K562 (cell line): ENCODE results near the gene ZNF92. TPM values are rescaled to one million over a fixed set of nuclear protein-coding genes. Genes with fewer than 3 reads are reported as not detected.

Experiments used
- ATAC-seq: fragments of 200-7000 bp; cut with Tn5 transposase; 3 replicates; pipeline ENCODE4 v1.9.1; 2020; ENCODE audit warnings: moderate library complexity
- BruUV-seq: library from RNA; stranded (reverse); fragments of 400-500 nt; replicated peaks from 2 replicates; lab custom pipeline; 2021; lab: Mats Ljungman, UMichigan
- CTCF ChIA-PET: fragments of 300-600 bp; formaldehyde crosslinking; extraction: SDS; loops from one replicate; lab custom pipeline; 2021; ENCODE audit warnings: low intra/inter-chr PET ratio; lab: Yijun Ruan, JAX
- POLR2A ChIA-PET: fragments of 300-600, 350-650 bp; sonication (Branson Sonifier 250); formaldehyde crosslinking; extraction: SDS; loops from one replicate; lab custom pipeline; 2021; ENCODE audit warnings: antibody characterized with exemption, inconsistent platforms; lab: Yijun Ruan, JAX
- DNase-seq, 4 experiments: peaks; one replicate each; pipeline versions ENCODE4 v3.0.0 to v3.0.0-alpha.2; 2011 to 2018; ENCODE audit warnings: low spot score in 3 of 4, mixed read lengths in 3 of 4; ENCODE audit errors: extremely low read depth in 1 of 4
- FAIRE-seq: peaks from 2 replicates; lab custom pipeline; 2011; peaks lifted over from hg19 to GRCh38; lab: Jason Lieb, UNC
- H2AFZ ChIP-seq: 2 replicates; pipeline ENCODE4 v1.6.0; 2011; ENCODE audit warnings: low read depth, low read length, control low read depth, inconsistent platforms
- H3K27ac ChIP-seq: fragments of 200-600 bp; 3 replicates; pipeline ENCODE4 v1.8.0; 2011; ENCODE audit warnings: low read depth, mild to moderate bottlenecking, control low read depth, inconsistent platforms, low read length, moderate library complexity, mixed read lengths; ENCODE audit errors: extremely low read depth
- H3K27me3 ChIP-seq, 2 experiments: fragments of 300-600 bp in 1 of 2; 2 replicates in 1 of 2; 3 replicates in 1 of 2; pipeline versions ENCODE4 v1.6.0 to v1.8.0; 2011; ENCODE audit warnings: inconsistent platforms in 2 of 2, low read length in 2 of 2, mild to moderate bottlenecking in 1 of 2, mixed read lengths in 1 of 2, moderate library complexity in 1 of 2; ENCODE audit not compliant: control insufficient read depth in 2 of 2, insufficient read depth in 2 of 2
- H3K36me3 ChIP-seq: fragments of 300-600 bp; 3 replicates; pipeline ENCODE4 v1.8.0; 2011; ENCODE audit warnings: mild to moderate bottlenecking, low read length, inconsistent platforms; ENCODE audit not compliant: control insufficient read depth, insufficient read depth
- H3K4me1 ChIP-seq, 2 experiments: fragments of 200-600 bp in 1 of 2; replicated peaks in 1 of 2; 2 replicates in 1 of 2; 3 replicates in 1 of 2; pipeline versions ENCODE4 v1.5.1 to v1.8.0; 2011; ENCODE audit warnings: inconsistent platforms in 2 of 2, low read length in 2 of 2, mild to moderate bottlenecking in 1 of 2, mixed read lengths in 1 of 2, moderate library complexity in 1 of 2; ENCODE audit not compliant: control insufficient read depth in 2 of 2, insufficient read depth in 2 of 2
- H3K4me2 ChIP-seq: 2 replicates; pipeline ENCODE4 v1.6.1; 2011; ENCODE audit warnings: low read length, control low read depth, inconsistent platforms, mixed read lengths; ENCODE audit not compliant: insufficient read depth
- H3K4me3 ChIP-seq: fragments of 200-600 bp; sonication (generic), shearing (Covaris generic); 2 replicates; pipeline ENCODE4 v1.5.1; 2016; ENCODE audit warnings: control low read depth, inconsistent platforms
- H3K79me2 ChIP-seq: fragments of 200-600 bp; 3 replicates; pipeline ENCODE4 v1.8.0; 2011; ENCODE audit warnings: low read length, inconsistent platforms; ENCODE audit not compliant: control insufficient read depth, insufficient read depth
- H3K9ac ChIP-seq, 2 experiments: 2 replicates each; pipeline versions ENCODE4 v1.6.0 to v1.6.1; 2011; ENCODE audit warnings: low read depth in 2 of 2, low read length in 2 of 2, control low read depth in 1 of 2, inconsistent platforms in 1 of 2, mild to moderate bottlenecking in 1 of 2, mixed read lengths in 1 of 2; ENCODE audit not compliant: insufficient read depth in 1 of 2
- H3K9me1 ChIP-seq: one replicate; pipeline ENCODE4 v1.6.0; 2011; ENCODE audit warnings: inconsistent platforms, mild to moderate bottlenecking, low read length, moderate library complexity; ENCODE audit not compliant: control insufficient read depth, insufficient read depth
- H3K9me3 ChIP-seq: replicated peaks from 2 replicates; pipeline ENCODE4 v1.5.1; 2011; ENCODE audit warnings: low read depth, low read length, inconsistent platforms; ENCODE audit not compliant: control insufficient read depth, insufficient read depth
- H4K20me1 ChIP-seq: replicated peaks from 2 replicates; pipeline ENCODE4 v1.6.1; 2011; ENCODE audit warnings: low read length, inconsistent platforms, mixed read lengths; ENCODE audit not compliant: control insufficient read depth, insufficient read depth
- ADNP ChIP-seq: fragments of 200-800 bp; sonication (Bioruptor generic); IDR thresholded peaks from 2 replicates; pipeline ENCODE4 v1.6.1; 2016; ENCODE audit warnings: missing genetic modification characterization, missing compliant biosample characterization
- BACH1 ChIP-seq: fragments of 200-800 bp; sonication (Bioruptor generic); IDR thresholded peaks from 2 replicates; pipeline ENCODE4 v1.6.1; 2016; ENCODE audit warnings: missing genetic modification characterization, missing compliant biosample characterization
- CBFA2T3 ChIP-seq: fragments of 450-650 bp; IDR thresholded peaks from 2 replicates; pipeline ENCODE4 v1.6.1; 2017
- CBX3 ChIP-seq, 2 experiments: IDR thresholded peaks; 1 replicate in 1 of 2; 2 replicates in 1 of 2; pipeline ENCODE4 v1.6.1; 2012; ENCODE audit warnings: inconsistent platforms in 2 of 2, low read length in 2 of 2, borderline replicate concordance in 1 of 2, control low read depth in 1 of 2
- CCAR2 ChIP-seq: fragments of 200-400 bp; formaldehyde crosslinking; IDR thresholded peaks from 2 replicates; pipeline ENCODE4 v1.6.1; 2017; ENCODE audit warnings: mild to moderate bottlenecking, low read depth, low read length
- ETV5 ChIP-seq: sonication (generic); formaldehyde crosslinking; IDR thresholded peaks from 2 replicates; pipeline ENCODE4 v1.4.0; 2020; ENCODE audit warnings: low read depth, mild to moderate bottlenecking, missing genetic modification reagents
- TAF9B ChIP-seq: fragments of 450-650 bp; IDR thresholded peaks from 2 replicates; pipeline ENCODE4 v1.6.1; 2018; ENCODE audit warnings: mild to moderate bottlenecking; ENCODE audit not compliant: partially characterized antibody
- ZNF589 ChIP-seq: fragments of 200-800 bp; sonication (Bioruptor generic); IDR thresholded peaks from 2 replicates; pipeline ENCODE4 v1.6.1; 2016; ENCODE audit warnings: low read depth, missing genetic modification characterization, missing compliant biosample characterization
- ZNF668 ChIP-seq: fragments of 250-450 bp; sonication (Bioruptor Pico); IDR thresholded peaks from 2 replicates; pipeline ENCODE4 v1.8.0; 2022; ENCODE audit warnings: mild to moderate bottlenecking, inconsistent platforms
- WGBS: fragments of 100-300 bp; shearing (Covaris generic); methylation state at CpG from one replicate; pipeline ENCODE4 v1.1.6; 2016; ENCODE audit warnings: low coverage, mixed read lengths; ENCODE audit not compliant: insufficient coverage; ENCODE audit errors: missing lambda C conversion rate; 5-methylcytosine and 5-hydroxymethylcytosine counted together
- in situ Hi-C: fragments of 300-500 bp; cut with MboI; formaldehyde crosslinking; loops from 4 replicates; pipeline ENCODE4 v1.15.0; 2018; ENCODE audit warnings: inconsistent platforms, mixed read lengths
- intact Hi-C: fragments of 100-400 bp; cut with micrococcal nuclease; formaldehyde crosslinking; loops from 2 replicates; pipeline ENCODE4 v1.14.2; 2022
- polyA plus RNA-seq, 8 experiments: library from polyadenylated mRNA; depleted of rRNA in 4 of 8; stranded (reverse) in 5 of 8; unstranded in 3 of 8; fragments of >200 nt; fragmentation: Nextera tagmentation in 2 of 8; fragmentation: Illumina TruSeq in 1 of 8; extraction: Ambion mirVana in 2 of 8; extraction: Trizol in 1 of 8; gene quantifications; 2 replicates each; pipeline versions ENCODE4 v1.2.1 to v1.2.3, GENCODE V29; 2011 to 2014; ENCODE audit warnings: inconsistent platforms in 1 of 8, missing spikeins in 1 of 8
- total RNA-seq, 7 experiments: library from RNA; depleted of rRNA in 6 of 7; stranded (reverse); fragments of >200 nt in 6 of 7; fragmentation: Illumina TruSeq in 2 of 7; extraction: Trizol in 2 of 7; gene quantifications; 2 replicates each; pipeline versions ENCODE4 v1.2.1 to v1.2.3, GENCODE V29; 2011 to 2021; ENCODE audit warnings: low replicate concordance in 1 of 7
- TF ChIP-seq, protein P1 (sequence below): fragments of 450-650 bp; IDR thresholded peaks from 2 replicates; pipeline ENCODE4 v1.6.1; 2016
- TF ChIP-seq, protein P2 (sequence below): fragments of 450-650 bp; IDR thresholded peaks from 2 replicates; pipeline ENCODE4 v1.6.1; 2016; ENCODE audit warnings: mild to moderate bottlenecking
- TF ChIP-seq, protein P3 (sequence below): fragments of 450-650 bp; formaldehyde crosslinking; IDR thresholded peaks from 2 replicates; pipeline ENCODE4 v1.4.0; 2020; ENCODE audit warnings: mild to moderate bottlenecking, moderate library complexity

ZNF92 gene
- total and polyA plus RNA-seq, 9 of the 15 experiments (the other 6 are each of a cell fraction or from before 2014, with no cell fraction given): 8.9 to 29.4 (median 12.5) TPM

DNA sequence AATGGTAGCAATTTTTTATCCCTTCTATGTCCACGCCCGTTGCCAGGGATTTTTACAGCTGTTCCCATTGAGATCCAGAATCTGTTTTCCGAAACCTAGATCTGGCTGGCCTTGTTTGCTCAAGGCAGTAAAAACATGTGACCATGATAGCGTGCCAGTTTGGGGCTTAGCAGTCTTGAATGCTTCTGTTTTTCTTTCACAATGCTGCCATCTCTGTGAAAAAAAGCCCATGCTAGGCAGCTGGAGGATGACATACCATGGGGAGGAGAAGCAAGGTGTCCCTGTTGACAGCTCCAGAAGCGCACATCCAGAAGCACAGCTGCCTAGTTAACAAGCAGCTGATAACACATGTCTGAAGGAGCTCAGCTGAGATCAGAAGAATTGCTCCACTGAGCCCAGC is 2.2 kb upstream of the ZNF92 start:
- no peak for FAIRE-seq
- Histone ChIP-seq H3K79me2 (peaks cover 29% of the 10 kb centered on the region), H3K9me1 (no peaks in the 10 kb centered on the region), H3K4me2 (no peak overlapping the region), H3K4me1 (peaks cover 4 to 5% of the 10 kb centered on the region in 2 experiments; a peak in 4 of 5 replicates), H2AFZ (no peak overlapping the region)
- DNase-seq: peak in 1 of 4 experiments; percentile 25
- in situ Hi-C loops: no loop called here
- ATAC-seq: no peak
- TF ChIP-seq ETV5 (no peak), BACH1 (tag) (no peak), ADNP (tag) (no peak), ZNF589 (CRISPR knock-in tag) (no peak), CCAR2 (no peak), CBX3 (IDR thresholded peaks at IDR 0.05; ENCODE audit: borderline replicate concordance in 1 of 2, low read length in 2 of 2) (no peak), ZNF668 (no peak), TAF9B (peak; percentile 30), CBFA2T3 (peak; percentile 34; the same call in 1 of the 2 replicates)
- TF ChIP-seq, protein P1, sequence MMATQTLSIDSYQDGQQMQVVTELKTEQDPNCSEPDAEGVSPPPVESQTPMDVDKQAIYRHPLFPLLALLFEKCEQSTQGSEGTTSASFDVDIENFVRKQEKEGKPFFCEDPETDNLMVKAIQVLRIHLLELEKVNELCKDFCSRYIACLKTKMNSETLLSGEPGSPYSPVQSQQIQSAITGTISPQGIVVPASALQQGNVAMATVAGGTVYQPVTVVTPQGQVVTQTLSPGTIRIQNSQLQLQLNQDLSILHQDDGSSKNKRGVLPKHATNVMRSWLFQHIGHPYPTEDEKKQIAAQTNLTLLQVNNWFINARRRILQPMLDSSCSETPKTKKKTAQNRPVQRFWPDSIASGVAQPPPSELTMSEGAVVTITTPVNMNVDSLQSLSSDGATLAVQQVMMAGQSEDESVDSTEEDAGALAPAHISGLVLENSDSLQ: no peak
- TF ChIP-seq, protein P2, sequence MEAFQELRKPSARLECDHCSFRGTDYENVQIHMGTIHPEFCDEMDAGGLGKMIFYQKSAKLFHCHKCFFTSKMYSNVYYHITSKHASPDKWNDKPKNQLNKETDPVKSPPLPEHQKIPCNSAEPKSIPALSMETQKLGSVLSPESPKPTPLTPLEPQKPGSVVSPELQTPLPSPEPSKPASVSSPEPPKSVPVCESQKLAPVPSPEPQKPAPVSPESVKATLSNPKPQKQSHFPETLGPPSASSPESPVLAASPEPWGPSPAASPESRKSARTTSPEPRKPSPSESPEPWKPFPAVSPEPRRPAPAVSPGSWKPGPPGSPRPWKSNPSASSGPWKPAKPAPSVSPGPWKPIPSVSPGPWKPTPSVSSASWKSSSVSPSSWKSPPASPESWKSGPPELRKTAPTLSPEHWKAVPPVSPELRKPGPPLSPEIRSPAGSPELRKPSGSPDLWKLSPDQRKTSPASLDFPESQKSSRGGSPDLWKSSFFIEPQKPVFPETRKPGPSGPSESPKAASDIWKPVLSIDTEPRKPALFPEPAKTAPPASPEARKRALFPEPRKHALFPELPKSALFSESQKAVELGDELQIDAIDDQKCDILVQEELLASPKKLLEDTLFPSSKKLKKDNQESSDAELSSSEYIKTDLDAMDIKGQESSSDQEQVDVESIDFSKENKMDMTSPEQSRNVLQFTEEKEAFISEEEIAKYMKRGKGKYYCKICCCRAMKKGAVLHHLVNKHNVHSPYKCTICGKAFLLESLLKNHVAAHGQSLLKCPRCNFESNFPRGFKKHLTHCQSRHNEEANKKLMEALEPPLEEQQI: no peak
- TF ChIP-seq, protein P3, sequence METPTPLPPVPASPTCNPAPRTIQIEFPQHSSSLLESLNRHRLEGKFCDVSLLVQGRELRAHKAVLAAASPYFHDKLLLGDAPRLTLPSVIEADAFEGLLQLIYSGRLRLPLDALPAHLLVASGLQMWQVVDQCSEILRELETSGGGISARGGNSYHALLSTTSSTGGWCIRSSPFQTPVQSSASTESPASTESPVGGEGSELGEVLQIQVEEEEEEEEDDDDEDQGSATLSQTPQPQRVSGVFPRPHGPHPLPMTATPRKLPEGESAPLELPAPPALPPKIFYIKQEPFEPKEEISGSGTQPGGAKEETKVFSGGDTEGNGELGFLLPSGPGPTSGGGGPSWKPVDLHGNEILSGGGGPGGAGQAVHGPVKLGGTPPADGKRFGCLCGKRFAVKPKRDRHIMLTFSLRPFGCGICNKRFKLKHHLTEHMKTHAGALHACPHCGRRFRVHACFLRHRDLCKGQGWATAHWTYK (CRISPR knock-in tag): no peak
- TF ChIP-seq, all 486 proteins: peak for 2
- H3K9ac ChIP-seq: no peak overlapping the region
- no peaks in the 10 kb centered on the region for H4K20me1 ChIP-seq
- intact Hi-C loops: no loop called here
- ChIA-PET POLR2A (interaction anchor here (0.6 kb wide), 1 partner anchor 399 kb away, joined by 3 read pairs; no protein-coding TSS in a partner anchor), CTCF (no interaction called here)
- no TSS peak for BruUV-seq
- no peak overlapping the region for H3K27ac ChIP-seq
- WGBS: 61% methylated on average over 5 of the region's 5 CpGs
- H3K36me3 ChIP-seq: peaks cover 6% of the 10 kb centered on the region; the same call in 1 of the 3 replicates
- H3K27me3 ChIP-seq: no peaks in the 10 kb centered on the region
- H3K9me3 ChIP-seq: no peaks in the 10 kb centered on the region
- H3K4me3 ChIP-seq: no peak overlapping the region
